SHP77 (cell line): ENCODE measurements around the gene CACNA1E.
"Not testable (repeated sequence)": the region's sequence is repeated elsewhere in the genome, so short reads cannot be mapped to it uniquely, and the experiment has no call there.

ENCODE experiments used
- DNase-seq, 2 experiments: peaks; one replicate each; lab custom pipeline; 2025; lab: John Stamatoyannopoulos, UW

Gene CACNA1E

GRCh38 chr1:181517181-181517875 is 34.0 kb downstream of the CACNA1E start:
- DNase-seq: no peak

GRCh38 chr1:181518152-181518551 is 34.8 kb downstream of the CACNA1E start:
- no peak for DNase-seq

- no peak for DNase-seq
These were observed 39.5 kb downstream of the CACNA1E start for GRCh38 chr1:181522864-181523263.

- DNase-seq: no peak
These were observed 41.9 kb downstream of the CACNA1E start for GRCh38 chr1:181525104-181525721.

GRCh38 chr1:181528241-181528640 is 44.9 kb downstream of the CACNA1E start:
- not testable (repeated sequence) for DNase-seq

- no peak for DNase-seq
These were observed 48.1 kb downstream of the CACNA1E start for GRCh38 chr1:181531441-181531840.

GRCh38 chr1:181531951-181532600 is 48.8 kb downstream of the CACNA1E start:
- DNase-seq: no peak

- DNase-seq: no peak
These were observed 55.5 kb downstream of the CACNA1E start for GRCh38 chr1:181538836-181539235.

GRCh38 chr1:181541458-181541857 is 58.1 kb downstream of the CACNA1E start:
- DNase-seq: no peak

- DNase-seq: no peak
These were observed 58.6 kb downstream of the CACNA1E start for GRCh38 chr1:181541947-181542346.

GRCh38 chr1:181542406-181542805 is 59.1 kb downstream of the CACNA1E start:
- DNase-seq: not testable (repeated sequence)

- DNase-seq: no peak
These were observed 62.1 kb downstream of the CACNA1E start for GRCh38 chr1:181545395-181545794.

- DNase-seq: no peak
These were observed 65.2 kb downstream of the CACNA1E start for GRCh38 chr1:181548497-181548896.

GRCh38 chr1:181551249-181551648 is 67.9 kb downstream of the CACNA1E start:
- peak in 1 of 2 experiments; percentile 1 for DNase-seq

GRCh38 chr1:181551754-181552153 is 68.4 kb downstream of the CACNA1E start:
- DNase-seq: no peak

- no peak for DNase-seq
These were observed 71.1 kb downstream of the CACNA1E start for GRCh38 chr1:181554465-181554864.

GRCh38 chr1:181556631-181557030 is 73.3 kb downstream of the CACNA1E start:
- DNase-seq: no peak

- no peak for DNase-seq
These were observed 74.0 kb downstream of the CACNA1E start for GRCh38 chr1:181557313-181557712.

GRCh38 chr1:181558416-181558815 is 75.1 kb downstream of the CACNA1E start:
- no peak for DNase-seq

GRCh38 chr1:181559142-181559541 is 75.8 kb downstream of the CACNA1E start:
- DNase-seq: no peak

- no peak for DNase-seq
These were observed 79.1 kb downstream of the CACNA1E start for GRCh38 chr1:181562395-181562794.

GRCh38 chr1:181568736-181569135 is 85.4 kb downstream of the CACNA1E start:
- no peak for DNase-seq

GRCh38 chr1:181577475-181577874 is 94.2 kb downstream of the CACNA1E start:
- no peak for DNase-seq
